Activated B cell treated with CpG ODN at 0.5 μM for 24 hours (primary cell): ENCODE measurements around the gene C1GALT1C1L. TPM values are rescaled to one million over a fixed set of nuclear protein-coding genes. Genes with fewer than 3 reads are reported as not detected.
"Not testable (repeated sequence)": the region's sequence is repeated elsewhere in the genome, so short reads cannot be mapped to it uniquely, and the experiment has no call there.

Experiments
- ATAC-seq: fragments of 200-7000 bp; cut with Tn5 transposase; one replicate; pipeline ENCODE4 v1.10.0; 2021; ENCODE audit warnings: low read depth, mild to moderate bottlenecking, moderate library complexity
- CTCF ChIA-PET: fragments of 350-600 bp; sonication (Branson Sonifier 250); formaldehyde crosslinking; loops from one replicate; lab custom pipeline; 2021; ENCODE audit warnings: antibody characterized with exemption; lab: Charles Lee
- POLR2A ChIA-PET: fragments of 350-600 bp; sonication (Branson Sonifier 250); formaldehyde crosslinking; loops from one replicate; lab custom pipeline; 2021; ENCODE audit warnings: antibody characterized with exemption; lab: Charles Lee
- DNase-seq: peaks from one replicate; pipeline ENCODE4 v3.0.0; 2022
- H3K27ac Mint-ChIP-seq: one replicate; pipeline ENCODE4 v1.8.0; 2020; ENCODE audit warnings: mixed read lengths
- H3K27me3 Mint-ChIP-seq: one replicate; pipeline ENCODE4 v1.8.0; 2021; ENCODE audit warnings: mixed read lengths
- H3K36me3 Mint-ChIP-seq: one replicate; pipeline ENCODE4 v1.8.0; 2021; ENCODE audit warnings: low read depth, mixed read lengths
- H3K4me1 Mint-ChIP-seq: one replicate; pipeline ENCODE4 v1.8.0; 2021; ENCODE audit warnings: mixed read lengths
- H3K4me3 Mint-ChIP-seq: one replicate; pipeline ENCODE4 v1.8.0; 2020; ENCODE audit warnings: mild to moderate bottlenecking, mixed read lengths
- H3K9me3 Mint-ChIP-seq: one replicate; pipeline ENCODE4 v1.8.0; 2020; ENCODE audit warnings: mixed read lengths
- CTCF ChIP-seq: fragments of 200-600 bp; IDR thresholded peaks from one replicate; pipeline ENCODE4 v1.8.0; 2022; ENCODE audit warnings: antibody characterized with exemption, mild to moderate bottlenecking
- intact Hi-C: fragments of 100-400 bp; cut with micrococcal nuclease; formaldehyde crosslinking; loops from one replicate; pipeline ENCODE4 v1.15.1; 2024
- total RNA-seq: library from RNA; stranded (reverse); gene quantifications from 2 replicates; pipeline ENCODE4 v1.2.3, GENCODE V29; 2022

Gene C1GALT1C1L
- total RNA-seq, 1 donor from 2014 or later: not detected

GRCh38 chr2:43636621-43637020 is 39.6 kb downstream of the C1GALT1C1L start:
- POLR2A ChIA-PET: interaction anchor here (0.6 to 0.7 kb wide), 2 partner anchors 41 to 58 kb away, joined by 3 to 7 read pairs; partner anchors contain the start of gene THADA
- Mint-ChIP-seq H3K4me3 (peak overlapping the region; percentile 81), H3K27me3 (peaks cover 44% of the 10 kb centered on the region), H3K36me3 (no peaks in the 10 kb centered on the region), H3K27ac (no peak overlapping the region), H3K9me3 (peaks cover 3% of the 10 kb centered on the region), H3K4me1 (peaks cover 13% of the 10 kb centered on the region)
- no peak for TF ChIP-seq CTCF
- DNase-seq (no peak), ATAC-seq (peak; percentile 5)
- intact Hi-C loops: loop anchor here (1.0 to 10.0 kb wide), 2 partner anchors 138 to 409 kb away; partner anchors contain the start of gene DYNC2LI1
- CTCF ChIA-PET: no interaction called here

DNA sequence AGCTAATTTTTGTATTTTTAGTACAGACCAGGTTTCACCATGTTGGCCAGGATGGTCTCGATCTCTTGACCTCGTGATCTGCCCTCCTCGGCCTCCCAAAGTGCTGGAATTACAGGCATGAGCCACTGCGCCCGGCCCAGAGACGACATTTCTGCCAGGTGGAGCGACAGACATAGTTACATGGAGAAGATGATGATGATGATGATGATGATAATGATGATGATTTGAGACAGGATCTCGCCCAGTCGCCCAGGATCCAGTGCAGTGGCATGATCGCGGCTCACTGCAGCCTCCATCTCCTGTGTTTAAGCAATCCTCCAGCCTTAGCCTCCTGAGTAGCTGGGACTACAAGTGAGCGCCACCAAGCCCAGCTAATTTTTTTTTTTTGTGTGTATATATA is 40.1 kb downstream of the C1GALT1C1L start:
- H3K4me1 Mint-ChIP-seq: peaks cover 13% of the 10 kb centered on the region
- DNase-seq, H3K9me3 Mint-ChIP-seq, ATAC-seq, H3K27ac Mint-ChIP-seq, CTCF ChIA-PET, H3K36me3 Mint-ChIP-seq, H3K4me3 Mint-ChIP-seq: not testable (repeated sequence)
- H3K27me3 Mint-ChIP-seq: peaks cover 44% of the 10 kb centered on the region
- intact Hi-C loops: loop anchor here (10.0 kb wide), 1 partner anchor 139 kb away; the partner anchor contains the start of gene DYNC2LI1
- POLR2A ChIA-PET: interaction anchor here (0.6 to 0.7 kb wide), 2 partner anchors 40 to 57 kb away, joined by 3 to 7 read pairs; partner anchors contain the start of gene THADA

- POLR2A ChIA-PET: interaction anchor here (0.6 kb wide), 1 partner anchor 30 kb away, joined by 4 read pairs; no protein-coding TSS in a partner anchor
- H3K27ac Mint-ChIP-seq: no peak overlapping the region
These were observed 41.5 kb downstream of the C1GALT1C1L start for GRCh38 chr2:43634604-43635306.

GRCh38 chr2:43631618-43632317 is 44.5 kb downstream of the C1GALT1C1L start:
- ChIA-PET POLR2A (no interaction called here), CTCF (no interaction called here)
- intact Hi-C loops: loop anchor here (10.0 kb wide), 1 partner anchor 143 kb away; the partner anchor contains the start of gene DYNC2LI1
- Mint-ChIP-seq H3K9me3 (peaks cover 3% of the 10 kb centered on the region), H3K4me1 (peaks cover 7% of the 10 kb centered on the region), H3K27me3 (peaks cover 36% of the 10 kb centered on the region), H3K36me3 (no peaks in the 10 kb centered on the region), H3K4me3 (no peak overlapping the region), H3K27ac (no peak overlapping the region)
- TF ChIP-seq CTCF: no peak
- ATAC-seq: no peak
- no peak for DNase-seq

More at GRCh38 chr2:43634604-43635306, 41.5 kb downstream of the C1GALT1C1L start:
- TF ChIP-seq CTCF: no peak
- H3K27me3 Mint-ChIP-seq: peaks cover 44% of the 10 kb centered on the region
- peaks cover 13% of the 10 kb centered on the region for H3K4me1 Mint-ChIP-seq
- no peaks in the 10 kb centered on the region for H3K36me3 Mint-ChIP-seq
- intact Hi-C loops: loop anchor here (10.0 kb wide), 1 partner anchor 140 kb away; the partner anchor contains the start of gene DYNC2LI1
- H3K4me3 Mint-ChIP-seq: no peak overlapping the region
- H3K9me3 Mint-ChIP-seq: peaks cover 3% of the 10 kb centered on the region
- DNase-seq: no peak
- CTCF ChIA-PET: no interaction called here
- ATAC-seq: no peak

Other genes with a start within 250 kb of the C1GALT1C1L start
- 43.2 and 51.4 TPM in 2 replicates for gene THADA, start 80.4 kb downstream of the C1GALT1C1L start, total RNA-seq
- gene PLEKHH2, start 39.2 kb downstream of the C1GALT1C1L start, total RNA-seq: 0.07 and 0.11 TPM in 2 replicates
- 8.9 and 10.4 TPM in 2 replicates for gene DYNC2LI1, start 97.6 kb upstream of the C1GALT1C1L start, total RNA-seq
- not detected in 2 replicates for gene ABCG5, start 162.4 kb upstream of the C1GALT1C1L start, total RNA-seq
- not detected in 2 replicates for gene ABCG8, start 162.5 kb upstream of the C1GALT1C1L start, total RNA-seq